Panc1 (cell line): ENCODE measurements around the gene PALD1. TPM values are rescaled to one million over a fixed set of nuclear protein-coding genes. Genes with fewer than 3 reads are reported as not detected.

Experiments used
- ATAC-seq: fragments of 200-7000 bp; cut with Tn5 transposase; 2 replicates; pipeline ENCODE4 v1.9.1; 2020; ENCODE audit warnings: mild to moderate bottlenecking, moderate library complexity
- BruUV-seq: library from RNA; stranded (reverse); fragments of 400-500 nt; replicated peaks from 2 replicates; lab custom pipeline; 2021; lab: Mats Ljungman, UMichigan
- CTCF ChIA-PET: fragments of 300-600 bp; sonication (Branson Sonifier 250); formaldehyde crosslinking; loops from one replicate; lab custom pipeline; 2022; ENCODE audit warnings: antibody characterized with exemption; lab: Charles Lee
- POLR2A ChIA-PET: fragments of 300-600 bp; sonication (Branson Sonifier 250); formaldehyde crosslinking; loops from one replicate; lab custom pipeline; 2022; ENCODE audit warnings: antibody characterized with exemption; lab: Charles Lee
- DNase-seq: peaks from one replicate; pipeline ENCODE4 v3.0.0-alpha.2; 2010; ENCODE audit warnings: low read depth, low spot score
- H3K27ac ChIP-seq: 2 replicates; pipeline ENCODE4 v1.5.1; 2011; ENCODE audit warnings: mild to moderate bottlenecking, low read length, inconsistent platforms
- H3K27me3 ChIP-seq: fragments of 200-500 bp; sonication (Bioruptor generic); 2 replicates; pipeline ENCODE4 v1.6.0; 2014; ENCODE audit warnings: low read length, inconsistent platforms; ENCODE audit not compliant: control insufficient read depth, insufficient read depth
- H3K36me3 ChIP-seq: fragments of 200-500 bp; sonication (Bioruptor generic); 2 replicates; pipeline ENCODE4 v1.5.1; 2014; ENCODE audit warnings: inconsistent platforms, mild to moderate bottlenecking, low read length, moderate library complexity; ENCODE audit not compliant: control insufficient read depth, insufficient read depth
- H3K4me1 ChIP-seq: 2 replicates; pipeline ENCODE4 v1.5.1; 2011; ENCODE audit warnings: inconsistent platforms, mild to moderate bottlenecking, low read length, moderate library complexity; ENCODE audit not compliant: control insufficient read depth, insufficient read depth
- H3K4me3 ChIP-seq, 2 experiments: 2 replicates each; pipeline ENCODE4 v1.5.1; 2011 to 2012; ENCODE audit warnings: low read depth in 2 of 2, low read length in 2 of 2, mild to moderate bottlenecking in 2 of 2, inconsistent platforms in 1 of 2, moderate library complexity in 1 of 2
- H3K9me3 ChIP-seq: fragments of 200-500 bp; sonication (Bioruptor generic); 2 replicates; pipeline ENCODE4 v1.5.1; 2014; ENCODE audit warnings: low read depth, mild to moderate bottlenecking, inconsistent platforms, low read length, moderate library complexity; ENCODE audit not compliant: control insufficient read depth, insufficient read depth
- CTCF ChIP-seq: fragments of 450-650 bp; IDR thresholded peaks from 2 replicates; pipeline ENCODE4 v1.5.1; 2017; ENCODE audit warnings: mild to moderate bottlenecking
- POLR2AphosphoS5 ChIP-seq: IDR thresholded peaks from 2 replicates; pipeline ENCODE4 v1.6.1; 2012; ENCODE audit warnings: mild to moderate bottlenecking, low read depth, low read length, moderate library complexity
- REST ChIP-seq, 2 experiments: IDR thresholded peaks; 2 replicates each; pipeline ENCODE4 v1.6.1; 2011 to 2012; ENCODE audit warnings: low read depth in 2 of 2, control low read depth in 1 of 2, low read length in 1 of 2, mild to moderate bottlenecking in 1 of 2, moderate library complexity in 1 of 2; ENCODE audit not compliant: insufficient read depth in 1 of 2
- SIN3A ChIP-seq: IDR thresholded peaks from 2 replicates; pipeline ENCODE4 v1.6.1; 2012; ENCODE audit warnings: low read depth, mild to moderate bottlenecking, low read length, moderate library complexity, borderline replicate concordance; ENCODE audit not compliant: insufficient read depth
- TCF7L2 ChIP-seq: IDR thresholded peaks from 2 replicates; pipeline ENCODE4 v1.6.1; 2011; ENCODE audit warnings: mild to moderate bottlenecking, low read depth, low read length, inconsistent platforms
- in situ Hi-C: cut with HindIII; loops from 2 replicates; pipeline ENCODE4 v1.10.0; 2016; ENCODE audit warnings: low sequenced_read_pairs, low pct_unique_long_range_greater_than_20kb
- intact Hi-C: fragments of 100-400 bp; cut with micrococcal nuclease; formaldehyde crosslinking; loops from one replicate; pipeline ENCODE4 v1.10.0; 2022; ENCODE audit not compliant: unreplicated experiment
- total RNA-seq: library from RNA; stranded (reverse); gene quantifications from one replicate; pipeline ENCODE4 v1.2.1, GENCODE V29; 2021; ENCODE audit not compliant: unreplicated experiment

The PALD1 gene
- total RNA-seq, 1 experiment from 2014 or later: 3.0 TPM

- no TSS peak for BruUV-seq
- ATAC-seq (no peak), DNase-seq (no peak)
- in situ Hi-C loops: no loop called here
- H3K9me3 ChIP-seq: no peaks in the 10 kb centered on the region
- no peak overlapping the region for H3K27ac ChIP-seq
- H3K4me3 ChIP-seq: no peak overlapping the region
- H3K27me3 ChIP-seq: no peaks in the 10 kb centered on the region
- ChIA-PET POLR2A (no interaction called here), CTCF (no interaction called here)
- TF ChIP-seq POLR2AphosphoS5: no peak
- TF ChIP-seq TCF7L2: no peak
- no peak for TF ChIP-seq SIN3A
- TF ChIP-seq REST (IDR thresholded peaks at IDR 0.05; ENCODE audit: insufficient read depth in 1 of 2, low read depth in 2 of 2, low read length in 1 of 2): no peak
- no peak for TF ChIP-seq CTCF
- peaks cover 5% of the 10 kb centered on the region for H3K4me1 ChIP-seq
- intact Hi-C loops: no loop called here
- H3K36me3 ChIP-seq: no peaks in the 10 kb centered on the region
Observed at GRCh38 chr10:70563230-70563629, 84.7 kb downstream of the PALD1 start.

GRCh38 chr10:70564113-70564725 lies 85.7 kb downstream of the PALD1 start:
- ChIA-PET POLR2A (no interaction called here), CTCF (no interaction called here)
- no TSS peak for BruUV-seq
- Histone ChIP-seq H3K4me3 (no peak overlapping the region), H3K36me3 (no peaks in the 10 kb centered on the region), H3K27me3 (no peaks in the 10 kb centered on the region), H3K27ac (no peak overlapping the region), H3K9me3 (no peaks in the 10 kb centered on the region), H3K4me1 (peaks cover 1% of the 10 kb centered on the region; the same call in 1 of the 2 replicates)
- in situ Hi-C loops: no loop called here
- intact Hi-C loops: no loop called here
- TF ChIP-seq REST (IDR thresholded peaks at IDR 0.05; ENCODE audit: insufficient read depth in 1 of 2, low read depth in 2 of 2, low read length in 1 of 2): no peak
- TF ChIP-seq TCF7L2: no peak
- TF ChIP-seq POLR2AphosphoS5: no peak
- no peak for TF ChIP-seq CTCF
- TF ChIP-seq SIN3A: no peak
- no peak for DNase-seq
- ATAC-seq: no peak
